ENCODE measurements around the gene KASH5.
A peak's percentile ranks its signal among the peaks of the same experiment; 100 is the strongest.

KASH5 gene

GRCh38 chr19:49421878-49422202, 33.8 kb downstream of the KASH5 start:
- ATAC-seq (replicated peaks; ENCODE audit: extremely low read depth, poor library complexity, severe bottlenecking) (no peak), DNase-seq (ENCODE audit: low spot score in 2 of 2) (no peak)
- no peaks in the 10 kb centered on the region for H3K9me3 Mint-ChIP-seq
- H3K36me3 Mint-ChIP-seq (ENCODE audit: insufficient read depth), result peaks cover 2% of the 10 kb centered on the region
- peak overlapping the region; percentile 54 for H3K4me3 Mint-ChIP-seq
- peaks cover 44% of the 10 kb centered on the region for H3K4me1 Mint-ChIP-seq
- H3K27me3 Mint-ChIP-seq, result peaks cover 100% of the 10 kb centered on the region
- H3K27ac Mint-ChIP-seq (ENCODE audit: low read depth), result peak overlapping the region; percentile 20

- Mint-ChIP-seq H3K4me1 (peaks cover 51% of the 10 kb centered on the region), H3K27ac (ENCODE audit: low read depth) (no peak overlapping the region), H3K36me3 (ENCODE audit: insufficient read depth) (peaks cover 2% of the 10 kb centered on the region), H3K9me3 (no peaks in the 10 kb centered on the region), H3K27me3 (peaks cover 100% of the 10 kb centered on the region), H3K4me3 (peak overlapping the region; percentile 54)
- peak; percentile 53 for ATAC-seq (replicated peaks; ENCODE audit: extremely low read depth, poor library complexity, severe bottlenecking)
- DNase-seq (ENCODE audit: low spot score in 2 of 2), result peak in 1 of 2 donors; percentile 41
Observed at GRCh38 chr19:49422407-49423070, 34.5 kb downstream of the KASH5 start.

GRCh38 chr19:49423071-49423984, 35.3 kb downstream of the KASH5 start, which contains the start of gene PTH2:
TSS of gene PTH2 (minus strand) at chr19:49423441. CDS start at chr19:49423339, 102 bp downstream.
- Mint-ChIP-seq H3K9me3 (no peaks in the 10 kb centered on the region), H3K27ac (ENCODE audit: low read depth) (no peak within 1 kb of the TSS), H3K36me3 (ENCODE audit: insufficient read depth) (peaks cover 2% of the 10 kb centered on the region), H3K4me1 (peaks cover 56% of the 10 kb centered on the region), H3K4me3 (peak within 1 kb of the TSS; percentile 54), H3K27me3 (peaks cover 100% of the 10 kb centered on the region)
- no peak for DNase-seq (ENCODE audit: low spot score in 2 of 2)
- no peak for ATAC-seq (replicated peaks; ENCODE audit: extremely low read depth, poor library complexity, severe bottlenecking)

- H3K27me3 Mint-ChIP-seq, result peaks cover 100% of the 10 kb centered on the region
- ATAC-seq (replicated peaks; ENCODE audit: extremely low read depth, poor library complexity, severe bottlenecking) (peak; percentile 60), DNase-seq (ENCODE audit: low spot score in 2 of 2) (peak in 1 of 2 donors; percentile 29)
- peaks cover 62% of the 10 kb centered on the region for H3K4me1 Mint-ChIP-seq
- peaks cover 2% of the 10 kb centered on the region for H3K36me3 Mint-ChIP-seq (ENCODE audit: insufficient read depth)
- H3K27ac Mint-ChIP-seq (ENCODE audit: low read depth), result no peak overlapping the region
- H3K9me3 Mint-ChIP-seq, result no peaks in the 10 kb centered on the region
- H3K4me3 Mint-ChIP-seq, result peak overlapping the region; percentile 54
Observed at GRCh38 chr19:49423985-49424303, 35.9 kb downstream of the KASH5 start.

- H3K27ac Mint-ChIP-seq (ENCODE audit: low read depth), result no peak within 1 kb of the TSS
- no peak for DNase-seq (ENCODE audit: low spot score in 2 of 2)
- H3K4me1 Mint-ChIP-seq, result peaks cover 62% of the 10 kb centered on the region
- H3K36me3 Mint-ChIP-seq (ENCODE audit: insufficient read depth), result peaks cover 2% of the 10 kb centered on the region
- ATAC-seq (replicated peaks; ENCODE audit: extremely low read depth, poor library complexity, severe bottlenecking), result no peak
- H3K4me3 Mint-ChIP-seq, result peak within 1 kb of the TSS; percentile 53
- H3K27me3 Mint-ChIP-seq, result peaks cover 100% of the 10 kb centered on the region
- H3K9me3 Mint-ChIP-seq, result no peaks in the 10 kb centered on the region
Observed at GRCh38 chr19:49425178-49425577, 37.1 kb downstream of the KASH5 start, which contains the start of gene GFY. TSS of gene GFY (plus strand) at chr19:49425388. CDS start at chr19:49426431, 1,043 bp downstream.

- Mint-ChIP-seq H3K36me3 (ENCODE audit: insufficient read depth) (peaks cover 2% of the 10 kb centered on the region), H3K9me3 (no peaks in the 10 kb centered on the region), H3K4me1 (peaks cover 68% of the 10 kb centered on the region), H3K27ac (ENCODE audit: low read depth) (no peak overlapping the region), H3K27me3 (peaks cover 100% of the 10 kb centered on the region), H3K4me3 (peak overlapping the region; percentile 53)
- ATAC-seq (replicated peaks; ENCODE audit: extremely low read depth, poor library complexity, severe bottlenecking), result no peak
- DNase-seq (ENCODE audit: low spot score in 2 of 2), result no peak
Observed at GRCh38 chr19:49425922-49426592, 38.0 kb downstream of the KASH5 start.

GRCh38 chr19:49427339-49427738, 39.3 kb downstream of the KASH5 start:
- ATAC-seq (replicated peaks; ENCODE audit: extremely low read depth, poor library complexity, severe bottlenecking), result no peak
- no peak for DNase-seq (ENCODE audit: low spot score in 2 of 2)
- no peaks in the 10 kb centered on the region for H3K9me3 Mint-ChIP-seq
- H3K27ac Mint-ChIP-seq (ENCODE audit: low read depth), result no peak overlapping the region
- H3K4me1 Mint-ChIP-seq, result peaks cover 62% of the 10 kb centered on the region
- H3K36me3 Mint-ChIP-seq (ENCODE audit: insufficient read depth), result peaks cover 4% of the 10 kb centered on the region
- peak overlapping the region; percentile 53 for H3K4me3 Mint-ChIP-seq
- H3K27me3 Mint-ChIP-seq, result peaks cover 100% of the 10 kb centered on the region

GRCh38 chr19:49427855-49428546, 40.0 kb downstream of the KASH5 start:
- Mint-ChIP-seq H3K4me3 (peak overlapping the region; percentile 53), H3K27ac (ENCODE audit: low read depth) (no peak overlapping the region), H3K27me3 (peaks cover 100% of the 10 kb centered on the region), H3K36me3 (ENCODE audit: insufficient read depth) (peaks cover 5% of the 10 kb centered on the region), H3K9me3 (no peaks in the 10 kb centered on the region), H3K4me1 (peaks cover 61% of the 10 kb centered on the region)
- ATAC-seq (replicated peaks; ENCODE audit: extremely low read depth, poor library complexity, severe bottlenecking) (no peak), DNase-seq (ENCODE audit: low spot score in 2 of 2) (no peak)

GRCh38 chr19:49428547-49429451, 40.8 kb downstream of the KASH5 start:
- no peak for ATAC-seq (replicated peaks; ENCODE audit: extremely low read depth, poor library complexity, severe bottlenecking)
- peaks cover 100% of the 10 kb centered on the region for H3K27me3 Mint-ChIP-seq
- DNase-seq (ENCODE audit: low spot score in 2 of 2), result no peak
- no peaks in the 10 kb centered on the region for H3K9me3 Mint-ChIP-seq
- H3K4me1 Mint-ChIP-seq, result peaks cover 58% of the 10 kb centered on the region
- no peak overlapping the region for H3K27ac Mint-ChIP-seq (ENCODE audit: low read depth)
- H3K4me3 Mint-ChIP-seq, result peak overlapping the region; percentile 53
- peaks cover 4% of the 10 kb centered on the region for H3K36me3 Mint-ChIP-seq (ENCODE audit: insufficient read depth)

- Mint-ChIP-seq H3K27me3 (peaks cover 95% of the 10 kb centered on the region), H3K36me3 (ENCODE audit: insufficient read depth) (peaks cover 3% of the 10 kb centered on the region), H3K9me3 (no peaks in the 10 kb centered on the region), H3K27ac (ENCODE audit: low read depth) (no peak overlapping the region), H3K4me1 (peaks cover 54% of the 10 kb centered on the region), H3K4me3 (no peak overlapping the region)
- DNase-seq (ENCODE audit: low spot score in 2 of 2), result no peak
- no peak for ATAC-seq (replicated peaks; ENCODE audit: extremely low read depth, poor library complexity, severe bottlenecking)
Observed at GRCh38 chr19:49430172-49430677, 42.2 kb downstream of the KASH5 start.

- no peak overlapping the region for H3K4me3 Mint-ChIP-seq
- ATAC-seq (replicated peaks; ENCODE audit: extremely low read depth, poor library complexity, severe bottlenecking) (no peak), DNase-seq (ENCODE audit: low spot score in 2 of 2) (no peak)
- peaks cover 3% of the 10 kb centered on the region for H3K36me3 Mint-ChIP-seq (ENCODE audit: insufficient read depth)
- H3K9me3 Mint-ChIP-seq, result no peaks in the 10 kb centered on the region
- H3K4me1 Mint-ChIP-seq, result peaks cover 50% of the 10 kb centered on the region
- no peak overlapping the region for H3K27ac Mint-ChIP-seq (ENCODE audit: low read depth)
- H3K27me3 Mint-ChIP-seq, result peaks cover 95% of the 10 kb centered on the region
Observed at GRCh38 chr19:49430678-49431329, 42.8 kb downstream of the KASH5 start.
